ENCODE measurements around the gene PCSK1N. TPM values are rescaled to one million over a fixed set of nuclear protein-coding genes. Genes with fewer than 3 reads are reported as not detected.

Gene PCSK1N
- total RNA-seq, 2 donors from 2014 or later = 1.9 to 2.8 TPM

DNA sequence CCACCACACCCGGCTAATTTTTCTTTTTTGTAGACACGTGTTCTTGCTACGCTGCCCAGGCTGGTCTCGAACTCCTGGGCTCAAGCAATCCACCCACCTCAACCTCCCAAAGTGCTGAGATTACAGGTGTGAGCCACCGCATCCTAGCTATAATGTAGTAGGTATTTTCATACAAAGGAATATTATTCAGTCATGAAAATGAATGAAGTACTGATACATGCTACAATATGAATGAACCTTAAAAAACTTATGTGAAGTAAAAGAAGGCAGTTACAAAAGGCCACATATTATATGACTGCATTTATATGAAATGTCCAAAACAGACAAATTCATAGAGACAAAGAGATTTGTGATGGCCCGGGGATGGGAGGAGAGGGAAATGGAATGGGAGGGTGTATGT, 53.7 kb downstream of the PCSK1N start:
- H3K27me3 Mint-ChIP-seq (ENCODE audit: low read depth) = peaks cover 12% of the 10 kb centered on the region
- ATAC-seq (replicated peaks in 1 of 2) (no peak), DNase-seq (no peak)
- no peak overlapping the region for H3K27ac Mint-ChIP-seq
- no peaks in the 10 kb centered on the region for H3K9me3 Mint-ChIP-seq
- no peaks in the 10 kb centered on the region for H3K4me1 Mint-ChIP-seq (ENCODE audit: low read depth)
- no peaks in the 10 kb centered on the region for H3K36me3 Mint-ChIP-seq (ENCODE audit: insufficient read depth in 2 of 2)
- no peak overlapping the region for H3K4me3 Mint-ChIP-seq

Other genes starting within 250 kb of the PCSK1N start
- gene WDR13, start 238.1 kb downstream of the PCSK1N start, total RNA-seq = 10 to 100 TPM; 55.7 to 59.9 TPM
- gene WAS, start 151.8 kb downstream of the PCSK1N start, total RNA-seq = 10 to 100 TPM; 81.4 to 83.9 TPM
- gene SUV39H1, start 138.9 kb downstream of the PCSK1N start, total RNA-seq = 10 to 100 TPM; 29.4 to 34.8 TPM
- not detected for gene GLOD5, start 73.9 kb downstream of the PCSK1N start, total RNA-seq
- gene GATA1, start 49.0 kb downstream of the PCSK1N start, total RNA-seq = under 1 TPM; 0.22 to 0.35 TPM
- gene HDAC6, start 33.5 kb downstream of the PCSK1N start, total RNA-seq = 100 to 1,000 TPM; 109 to 143 TPM
- under 1 TPM in 1 of 2 donors, not detected in 1; 0.31 TPM for gene ERAS, start 9.1 kb downstream of the PCSK1N start, total RNA-seq
- gene TIMM17B, start 62.2 kb upstream of the PCSK1N start, total RNA-seq = 10 to 100 TPM; 73.6 to 90.1 TPM
- gene PQBP1, start 62.3 kb upstream of the PCSK1N start, total RNA-seq = 100 to 1,000 TPM; 114 to 125 TPM
- gene SLC35A2, start 76.0 kb upstream of the PCSK1N start, total RNA-seq = 10 to 100 TPM; 30.8 to 32.7 TPM
- gene PIM2, start 83.4 kb upstream of the PCSK1N start, total RNA-seq = 100 to 1,000 TPM; 550 to 563 TPM
- 100 to 1,000 TPM; 123 to 137 TPM for gene OTUD5, start 122.0 kb upstream of the PCSK1N start, total RNA-seq
- gene KCND1, start 136.2 kb upstream of the PCSK1N start, total RNA-seq = 1 to 10 TPM; 7.6 to 8.3 TPM
- 100 to 1,000 TPM; 108 to 114 TPM for gene GRIPAP1, start 166.7 kb upstream of the PCSK1N start, total RNA-seq
- gene TFE3, start 207.7 kb upstream of the PCSK1N start, total RNA-seq = 10 to 100 TPM; 38.8 to 44.8 TPM
- gene CCDC120, start 223.4 kb upstream of the PCSK1N start, total RNA-seq = 1 to 10 TPM; 8.7 to 9.0 TPM
- 10 to 100 TPM; 19.1 to 20.9 TPM for gene PRAF2, start 238.4 kb upstream of the PCSK1N start, total RNA-seq
- gene WDR45, start 244.3 kb upstream of the PCSK1N start, total RNA-seq = 10 to 100 TPM; 43.4 to 49.0 TPM

All from activated T-cell treated with anti-CD3 and anti-CD28 coated beads, Interleukin-2, amount 50 U/mL, for 72 hours (primary cell).